IMR-90 (cell line): ENCODE data around the gene DNM1. TPM values are rescaled to one million over a fixed set of nuclear protein-coding genes. Genes with fewer than 3 reads are reported as not detected.

Experiments used
- ATAC-seq: fragments of 200-7000 bp; cut with Tn5 transposase; 2 replicates; pipeline ENCODE4 v1.9.1; 2020; ENCODE audit warnings: low read depth, mild to moderate bottlenecking, moderate library complexity
- BruUV-seq: library from RNA; stranded (reverse); fragments of 400-500 nt; replicated peaks from 2 replicates; lab custom pipeline; 2021; lab: Mats Ljungman, UMichigan
- CTCF ChIA-PET: fragments of 300-600 bp; formaldehyde crosslinking; extraction: SDS; loops from one replicate; lab custom pipeline; 2021; ENCODE audit warnings: antibody characterized with exemption; lab: Yijun Ruan, JAX
- POLR2A ChIA-PET: fragments of 300-600 bp; sonication (Branson Sonifier 250); formaldehyde crosslinking; loops from one replicate; lab custom pipeline; 2022; ENCODE audit warnings: antibody characterized with exemption; ENCODE audit not compliant: unreplicated experiment; lab: Charles Lee
- DNase-seq: peaks from one replicate; pipeline ENCODE4 v3.0.0; 2013
- H2AFZ ChIP-seq: replicated peaks from 2 replicates; pipeline ENCODE3; 2013; ENCODE audit warnings: low read length, mild to moderate bottlenecking; ENCODE audit not compliant: poor library complexity
- H2AK5ac ChIP-seq: 2 replicates; pipeline ENCODE4 v1.6.1; 2013; ENCODE audit warnings: low read depth, low read length, inconsistent platforms
- H2AK9ac ChIP-seq: replicated peaks from 2 replicates; pipeline ENCODE3; 2013; ENCODE audit warnings: mild to moderate bottlenecking, low read depth, low read length, moderate library complexity; ENCODE audit not compliant: poor library complexity
- H2BK120ac ChIP-seq: 2 replicates; pipeline ENCODE4 v1.6.1; 2013; ENCODE audit warnings: low read depth, low read length, inconsistent platforms
- H2BK15ac ChIP-seq: 3 replicates; pipeline ENCODE4 v1.6.1; 2013; ENCODE audit warnings: low read depth, low read length, inconsistent platforms
- H2BK20ac ChIP-seq: 2 replicates; pipeline ENCODE4 v1.6.1; 2013; ENCODE audit warnings: low read depth, mild to moderate bottlenecking, inconsistent platforms, low read length, moderate library complexity
- H2BK5ac ChIP-seq: 2 replicates; pipeline ENCODE4 v1.6.1; 2013; ENCODE audit warnings: mild to moderate bottlenecking, low read depth, low read length, inconsistent platforms; ENCODE audit not compliant: poor library complexity, severe bottlenecking
- H3K14ac ChIP-seq: replicated peaks from 2 replicates; pipeline ENCODE4 v1.6.1; 2013; ENCODE audit warnings: low read depth, low read length, inconsistent platforms
- H3K18ac ChIP-seq: 2 replicates; pipeline ENCODE4 v1.6.1; 2013; ENCODE audit warnings: low read depth, low read length, control low read depth
- H3K23ac ChIP-seq: 2 replicates; pipeline ENCODE4 v1.6.1; 2013; ENCODE audit warnings: low read depth, low read length, inconsistent platforms
- H3K27ac ChIP-seq: 2 replicates; pipeline ENCODE4 v1.5.1; 2013; ENCODE audit warnings: mild to moderate bottlenecking, control low read depth, low read length; ENCODE audit not compliant: insufficient read depth
- H3K27me3 ChIP-seq: 2 replicates; pipeline ENCODE4 v1.6.1; 2013; ENCODE audit warnings: low read length; ENCODE audit not compliant: control insufficient read depth, insufficient read depth
- H3K36me3 ChIP-seq: 2 replicates; pipeline ENCODE4 v1.6.1; 2013; ENCODE audit warnings: low read length, mixed read lengths; ENCODE audit not compliant: control insufficient read depth, insufficient read depth
- H3K4ac ChIP-seq: 2 replicates; pipeline ENCODE4 v1.6.1; 2013; ENCODE audit warnings: low read depth, low read length, inconsistent platforms
- H3K4me1 ChIP-seq: 2 replicates; pipeline ENCODE4 v1.6.1; 2013; ENCODE audit warnings: low read length, mixed read lengths; ENCODE audit not compliant: control insufficient read depth, insufficient read depth
- H3K4me2 ChIP-seq: 2 replicates; pipeline ENCODE4 v1.6.1; 2013; ENCODE audit warnings: low read depth, mild to moderate bottlenecking, control low read depth, low read length, moderate library complexity
- H3K4me3 ChIP-seq: 2 replicates; pipeline ENCODE4 v1.5.1; 2013; ENCODE audit warnings: low read depth, mild to moderate bottlenecking, control low read depth, low read length, moderate library complexity; ENCODE audit not compliant: insufficient read depth
- H3K56ac ChIP-seq: 2 replicates; pipeline ENCODE4 v1.6.1; 2013; ENCODE audit warnings: low read length, inconsistent platforms; ENCODE audit not compliant: insufficient read depth; ENCODE audit errors: extremely low read depth
- H3K79me1 ChIP-seq, 2 experiments: 2 replicates each; pipeline ENCODE4 v1.6.1; 2013; ENCODE audit warnings: low read length in 2 of 2, inconsistent platforms in 1 of 2, low read depth in 1 of 2
- H3K9ac ChIP-seq: 2 replicates; pipeline ENCODE4 v1.6.1; 2013; ENCODE audit warnings: low read depth, low read length, control low read depth
- H3K9me1 ChIP-seq: 2 replicates; pipeline ENCODE4 v1.6.1; 2013; ENCODE audit warnings: low read length, inconsistent platforms; ENCODE audit not compliant: insufficient read depth
- H3K9me3 ChIP-seq: 2 replicates; pipeline ENCODE4 v1.6.1; 2013; ENCODE audit warnings: low read length; ENCODE audit not compliant: control insufficient read depth, insufficient read depth
- H4K20me1 ChIP-seq: 2 replicates; pipeline ENCODE4 v1.6.1; 2013; ENCODE audit warnings: low read length, inconsistent platforms; ENCODE audit not compliant: insufficient read depth
- H4K5ac ChIP-seq: 2 replicates; pipeline ENCODE4 v1.6.1; 2013; ENCODE audit warnings: mild to moderate bottlenecking, low read depth, low read length, control low read depth
- H4K8ac ChIP-seq, 2 experiments: 2 replicates each; pipeline ENCODE4 v1.6.1; 2013; ENCODE audit warnings: low read depth in 2 of 2, low read length in 2 of 2, control low read depth in 1 of 2, inconsistent platforms in 1 of 2
- H4K91ac ChIP-seq: 2 replicates; pipeline ENCODE4 v1.6.1; 2013; ENCODE audit warnings: low read depth, low read length, inconsistent platforms; ENCODE audit not compliant: insufficient read depth
- BHLHE40 ChIP-seq: fragments of 150-350 bp; IDR thresholded peaks from 2 replicates; pipeline ENCODE4 v1.6.1; 2016; ENCODE audit warnings: mild to moderate bottlenecking, low read depth, low read length
- CEBPB ChIP-seq: IDR thresholded peaks from 2 replicates; pipeline ENCODE4 v1.6.1; 2012; ENCODE audit warnings: low read depth, low read length, improper control_type of control experiment
- CHD1 ChIP-seq: IDR thresholded peaks from 2 replicates; pipeline ENCODE4 v1.6.1; 2012; ENCODE audit warnings: low read depth, low read length, improper control_type of control experiment
- FOS ChIP-seq: fragments of 150-350 bp; IDR thresholded peaks from 2 replicates; pipeline ENCODE4 v1.6.1; 2016; ENCODE audit warnings: low read depth, low read length
- MXI1 ChIP-seq: IDR thresholded peaks from 2 replicates; pipeline ENCODE4 v1.6.1; 2012; ENCODE audit warnings: low read depth, mild to moderate bottlenecking, low read length, moderate library complexity, borderline replicate concordance
- NFE2L2 ChIP-seq: fragments of 150-350 bp; IDR thresholded peaks from 2 replicates; pipeline ENCODE4 v1.6.1; 2016; ENCODE audit warnings: low read depth, mild to moderate bottlenecking, low read length
- POLR2A ChIP-seq: IDR thresholded peaks from 2 replicates; pipeline ENCODE4 v1.6.1; 2012; ENCODE audit warnings: mild to moderate bottlenecking, low read depth, low read length
- RAD21 ChIP-seq: IDR thresholded peaks from 2 replicates; pipeline ENCODE4 v1.6.1; 2012; ENCODE audit warnings: low read length, improper control_type of control experiment
- RFX5 ChIP-seq: IDR thresholded peaks from 2 replicates; pipeline ENCODE4 v1.8.0; 2012; ENCODE audit warnings: low read depth, mild to moderate bottlenecking, low read length, moderate library complexity
- WGBS, 2 experiments: methylation state at CpG; one replicate each; pipeline versions ENCODE4 v1.1.5 to v1.1.7; 2013; ENCODE audit warnings: missing lambda C conversion rate in 2 of 2; ENCODE audit not compliant: insufficient read length in 1 of 2; ENCODE audit errors: extremely low coverage in 2 of 2; 5-methylcytosine and 5-hydroxymethylcytosine counted together
- dilution Hi-C: fragments of 300-500 bp; cut with HindIII; formaldehyde crosslinking; loops from one replicate; pipeline ENCODE4 v1.14.3; 2018; ENCODE audit warnings: low sequenced_read_pairs; ENCODE audit not compliant: unreplicated experiment
- in situ Hi-C: fragments of 300-500 bp; cut with MboI; formaldehyde crosslinking; loops from 3 replicates; pipeline ENCODE4 v1.14.3; 2019; ENCODE audit warnings: low sequenced_read_pairs, inconsistent platforms, mixed read lengths
- intact Hi-C: fragments of 100-400 bp; cut with micrococcal nuclease; formaldehyde crosslinking; loops from 2 replicates; pipeline ENCODE4 v1.10.0; 2022
- polyA plus RNA-seq, 3 experiments: library from polyadenylated mRNA; depleted of rRNA; stranded (reverse); fragments of >200 nt; gene quantifications; 2 replicates each; pipeline ENCODE4 v1.2.3, GENCODE V29; 2012; ENCODE audit warnings: low replicate concordance in 1 of 3
- total RNA-seq: library from RNA; depleted of rRNA; stranded (reverse); fragments of >200 nt; gene quantifications from 2 replicates; pipeline ENCODE4 v1.2.3, GENCODE V29; 2012

DNM1 gene
- total and polyA plus RNA-seq, 2 of the 4 experiments (the other 2 are of a cell fraction): 13.6 to 17.7 TPM

GRCh38 chr9:128249908-128250838 lies 47.0 kb downstream of the DNM1 start (continued):
- no peak for TF ChIP-seq CHD1
- TF ChIP-seq BHLHE40: no peak

- no TSS peak for BruUV-seq
- Histone ChIP-seq H2AFZ (no peak overlapping the region), H3K9ac (no peak overlapping the region)
Observed at GRCh38 chr9:128250839-128251731, 47.9 kb downstream of the DNM1 start.

More at GRCh38 chr9:128250839-128251731, 47.9 kb downstream of the DNM1 start:
- Histone ChIP-seq H4K91ac (no peak overlapping the region), H4K5ac (no peak overlapping the region), H4K20me1 (peaks cover 16% of the 10 kb centered on the region), H3K27ac (no peak overlapping the region), H3K27me3 (no peaks in the 10 kb centered on the region), H3K79me1 (no peaks in the 10 kb centered on the region), H4K8ac (no peak overlapping the region), H3K14ac (no peak overlapping the region), H3K9me1 (peaks cover 6% of the 10 kb centered on the region), H2BK20ac (no peak overlapping the region), H3K4me3 (no peak overlapping the region), H2AK5ac (peak overlapping the region; percentile 26; the same call in 1 of the 2 replicates), H2BK120ac (no peak overlapping the region), H3K9me3 (no peaks in the 10 kb centered on the region), H3K4me1 (peaks cover 3% of the 10 kb centered on the region), H3K56ac (no peak overlapping the region), H3K4me2 (no peak overlapping the region), H3K4ac (no peak overlapping the region), H2AK9ac (peak overlapping the region; percentile 70), H3K36me3 (peaks cover 9% of the 10 kb centered on the region), H3K18ac (no peak overlapping the region), H2BK15ac (no peak overlapping the region), H3K23ac (no peak overlapping the region), H2BK5ac (no peak overlapping the region)
- ChIA-PET CTCF (no interaction called here), POLR2A (no interaction called here)
- dilution Hi-C loops: no loop called here
- DNase-seq (no peak), ATAC-seq (no peak)
- WGBS, 2 experiments: 61% methylated on average over 22 of the region's 43 CpGs; no CpG with 5 or more reads in 1 of the 2 experiments
- in situ Hi-C loops: no loop called here
- TF ChIP-seq BHLHE40 (no peak), MXI1 (no peak), RAD21 (no peak), FOS (no peak), POLR2A (no peak), RFX5 (no peak), CEBPB (no peak), NFE2L2 (no peak)
- intact Hi-C loops: no loop called here
